Measurements from ENCODE around the gene AKAP8L.
"Not testable (repeated sequence)": the region's sequence is repeated elsewhere in the genome, so short reads cannot be mapped to it uniquely, and the experiment has no call there.

DNA sequence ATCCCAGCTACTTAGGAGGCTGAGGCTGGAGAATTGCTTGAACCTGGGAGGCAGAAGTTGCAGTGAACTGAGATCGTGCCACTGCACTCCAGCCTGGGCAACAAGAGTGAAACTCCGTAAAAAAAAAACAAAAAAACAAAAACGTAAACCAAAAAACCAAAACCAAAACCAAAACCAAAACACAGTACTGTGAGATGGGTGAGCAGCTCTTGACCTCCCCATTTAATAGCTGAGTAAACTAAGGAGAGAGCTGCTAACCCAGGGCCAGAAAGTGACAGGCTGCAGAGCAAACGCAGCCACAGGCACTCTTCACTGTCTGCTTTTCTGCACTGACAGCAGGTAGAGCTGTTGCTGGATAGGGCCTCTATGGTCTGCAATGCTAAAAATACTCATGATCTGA is 58.8 kb downstream of the AKAP8L start:
- TF ChIP-seq, protein P1, sequence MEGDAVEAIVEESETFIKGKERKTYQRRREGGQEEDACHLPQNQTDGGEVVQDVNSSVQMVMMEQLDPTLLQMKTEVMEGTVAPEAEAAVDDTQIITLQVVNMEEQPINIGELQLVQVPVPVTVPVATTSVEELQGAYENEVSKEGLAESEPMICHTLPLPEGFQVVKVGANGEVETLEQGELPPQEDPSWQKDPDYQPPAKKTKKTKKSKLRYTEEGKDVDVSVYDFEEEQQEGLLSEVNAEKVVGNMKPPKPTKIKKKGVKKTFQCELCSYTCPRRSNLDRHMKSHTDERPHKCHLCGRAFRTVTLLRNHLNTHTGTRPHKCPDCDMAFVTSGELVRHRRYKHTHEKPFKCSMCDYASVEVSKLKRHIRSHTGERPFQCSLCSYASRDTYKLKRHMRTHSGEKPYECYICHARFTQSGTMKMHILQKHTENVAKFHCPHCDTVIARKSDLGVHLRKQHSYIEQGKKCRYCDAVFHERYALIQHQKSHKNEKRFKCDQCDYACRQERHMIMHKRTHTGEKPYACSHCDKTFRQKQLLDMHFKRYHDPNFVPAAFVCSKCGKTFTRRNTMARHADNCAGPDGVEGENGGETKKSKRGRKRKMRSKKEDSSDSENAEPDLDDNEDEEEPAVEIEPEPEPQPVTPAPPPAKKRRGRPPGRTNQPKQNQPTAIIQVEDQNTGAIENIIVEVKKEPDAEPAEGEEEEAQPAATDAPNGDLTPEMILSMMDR (IDR thresholded peaks at IDR 0.05): not testable (repeated sequence)
- TF ChIP-seq POLR2A (IDR thresholded peaks at IDR 0.05; ENCODE audit: low read depth): not testable (repeated sequence)

Measured in esophagus muscularis mucosa (tissue), 3 donors.